T-helper 1 cell (primary cell): ENCODE results near the gene SDK1.

Experiments used
- DNase-seq, 5 donors: peaks; one replicate each; pipeline ENCODE4 v3.0.0-alpha.2; 2012 to 2020

SDK1 gene

DNA sequence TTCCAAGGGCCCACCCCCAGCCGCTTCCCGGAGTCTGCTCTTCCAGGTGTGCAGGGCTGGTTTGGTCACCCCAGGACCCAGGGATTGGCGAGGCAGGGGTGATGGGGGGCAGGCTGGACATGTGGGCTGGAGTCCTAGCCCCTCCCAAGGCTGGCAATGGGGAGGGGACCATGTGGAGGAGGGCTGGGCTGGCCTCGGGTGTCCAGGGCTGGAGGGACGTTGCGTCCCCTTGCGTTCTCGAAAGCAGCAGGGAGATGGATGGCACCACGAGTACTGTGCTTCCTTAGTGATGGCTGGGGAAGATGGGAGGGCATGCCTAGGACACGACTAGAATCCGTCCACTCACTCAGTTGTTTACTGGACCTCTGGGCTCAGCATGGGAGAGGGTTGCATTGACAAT, 848.6 kb downstream of the SDK1 start:
- DNase-seq = no peak

DNA sequence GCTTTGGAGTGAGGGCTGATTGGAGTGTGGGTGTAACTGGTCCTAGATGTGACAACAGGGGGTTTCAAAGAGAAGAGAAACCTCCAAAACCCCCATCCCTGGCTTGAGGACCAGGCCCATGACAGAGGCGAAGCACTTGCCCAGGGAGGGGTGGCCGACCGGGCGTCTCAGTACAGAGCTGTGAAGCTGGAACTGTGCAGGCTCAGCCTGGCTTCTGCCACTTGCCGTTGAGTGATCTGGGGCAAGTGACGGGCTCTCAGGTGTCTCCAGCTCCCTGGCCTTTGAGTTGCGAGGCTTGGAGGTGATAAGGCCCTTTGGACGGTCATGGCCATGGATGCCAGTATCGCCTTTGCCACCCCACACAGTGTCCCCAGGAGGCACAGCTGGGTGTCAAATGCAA, 849.7 kb downstream of the SDK1 start:
- no peak for DNase-seq

DNA sequence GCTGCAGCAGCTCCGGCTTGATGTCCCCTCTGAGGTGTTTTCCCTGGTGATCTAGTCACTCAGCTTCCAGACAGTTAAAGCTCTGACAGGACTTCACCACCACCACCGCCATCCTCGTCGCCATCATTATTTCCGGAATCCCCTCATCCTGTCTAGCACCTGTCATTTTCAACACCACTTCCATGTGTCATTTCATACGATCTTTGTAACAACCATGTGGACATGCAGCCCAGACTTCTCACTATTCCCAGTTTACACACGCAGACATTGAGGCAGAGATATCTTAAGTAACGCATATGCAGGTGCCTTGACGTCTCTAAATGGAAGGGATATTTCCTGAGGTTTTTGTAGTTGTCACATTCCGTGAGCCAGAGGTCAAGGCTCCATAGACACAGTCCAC, 850.5 kb downstream of the SDK1 start:
- no peak for DNase-seq

DNA sequence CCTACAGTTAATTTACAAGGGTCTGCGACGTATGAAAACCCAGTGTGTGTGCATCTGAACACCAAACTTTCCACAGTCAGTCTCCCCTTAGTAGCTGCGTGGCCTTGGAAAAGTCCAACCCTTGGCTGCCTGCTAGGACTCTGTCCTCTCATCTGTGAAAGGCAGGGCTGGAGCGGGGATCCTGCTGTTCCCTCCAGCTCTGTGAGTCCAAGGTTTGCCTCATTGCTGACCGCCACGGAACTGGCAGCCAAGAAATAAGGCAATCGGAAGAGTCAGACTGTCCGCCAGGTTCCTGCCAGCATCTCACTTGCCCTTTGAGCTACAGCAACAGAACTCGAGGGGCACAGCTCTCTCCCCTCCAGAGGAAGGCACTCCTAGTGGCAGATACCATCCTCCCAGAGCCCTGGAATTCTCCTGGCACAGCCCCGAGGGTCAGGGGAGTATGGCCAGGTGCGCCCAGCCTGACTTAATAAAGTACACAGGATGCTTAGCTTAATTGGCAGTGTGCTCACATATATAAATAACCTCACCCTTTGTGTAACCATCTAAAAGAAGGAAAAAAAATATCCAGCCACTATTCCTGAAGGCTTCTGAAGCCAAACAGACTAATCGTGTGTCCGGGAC, 851.0 kb downstream of the SDK1 start:
- DNase-seq = no peak

DNA sequence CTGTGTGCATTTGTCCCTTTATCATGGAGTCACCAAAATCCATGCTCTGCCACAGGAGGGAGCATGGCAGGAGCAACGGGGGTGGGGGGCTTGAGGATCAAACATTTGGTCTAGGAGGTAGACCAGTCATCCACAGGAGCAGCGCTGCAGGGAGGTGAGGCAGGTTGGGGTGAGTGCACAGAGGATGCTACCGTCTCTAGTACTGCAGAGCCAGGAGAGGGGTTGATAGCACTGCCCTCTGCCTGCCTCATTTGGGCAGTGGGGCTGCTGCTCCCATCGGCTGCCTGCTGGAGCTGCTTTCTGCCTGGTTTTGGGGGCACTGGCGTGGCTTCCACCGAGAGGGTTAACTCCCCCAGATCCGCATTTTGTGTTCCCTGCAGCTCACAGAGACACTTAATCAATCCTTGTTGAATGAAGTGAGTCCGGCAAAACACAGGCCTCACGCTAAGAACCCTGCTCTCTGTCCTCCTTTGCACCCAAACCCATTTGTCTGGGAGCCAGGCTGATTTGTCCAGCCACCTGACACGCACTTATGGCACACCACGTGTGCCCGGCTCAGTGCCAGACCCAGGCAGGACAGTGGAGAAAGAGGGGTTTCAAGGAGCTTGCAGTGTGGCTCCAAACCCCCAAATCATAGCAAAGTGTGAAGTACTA, 854.0 kb downstream of the SDK1 start:
- no peak for DNase-seq

DNA sequence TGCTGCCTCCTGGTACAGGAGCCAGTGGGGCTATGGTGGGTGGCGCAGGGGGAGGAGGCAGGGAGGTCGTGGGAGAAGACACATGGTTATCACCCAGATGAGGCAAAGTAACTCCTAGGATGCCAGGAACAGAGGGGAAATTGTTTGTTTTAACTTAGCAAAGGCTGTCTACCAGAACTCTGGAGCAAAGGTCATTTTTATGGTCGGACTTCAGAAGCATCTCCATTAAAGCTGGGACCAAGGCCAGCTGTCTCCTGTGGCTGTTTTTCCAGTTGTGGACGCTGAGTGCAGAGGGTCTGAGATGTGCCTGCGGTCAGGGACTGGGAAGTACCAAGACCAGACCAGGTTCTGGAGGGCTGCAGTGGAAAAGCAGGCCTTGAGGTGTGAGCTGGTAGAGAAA, 855.1 kb downstream of the SDK1 start:
- DNase-seq = no peak

DNA sequence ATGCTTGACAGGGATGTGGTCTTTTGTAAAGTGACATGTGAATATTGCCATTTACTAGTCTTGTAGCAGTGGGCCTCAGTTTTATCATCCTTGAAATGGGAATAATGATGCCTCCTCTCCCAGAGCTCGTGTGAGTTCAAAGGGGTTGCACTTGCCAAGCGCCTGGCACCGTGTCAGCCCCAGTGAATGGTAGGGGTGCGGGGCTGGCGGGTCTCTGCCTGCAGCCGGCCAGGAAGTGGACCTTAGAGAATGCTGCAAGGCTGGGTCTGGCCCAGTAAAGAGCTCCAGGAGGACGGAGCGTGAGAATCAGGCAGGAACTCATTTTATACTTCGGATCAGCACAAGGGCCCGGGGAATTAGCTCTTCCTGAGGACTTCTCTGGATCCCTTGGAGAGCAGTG, 856.6 kb downstream of the SDK1 start:
- DNase-seq = no peak

DNA sequence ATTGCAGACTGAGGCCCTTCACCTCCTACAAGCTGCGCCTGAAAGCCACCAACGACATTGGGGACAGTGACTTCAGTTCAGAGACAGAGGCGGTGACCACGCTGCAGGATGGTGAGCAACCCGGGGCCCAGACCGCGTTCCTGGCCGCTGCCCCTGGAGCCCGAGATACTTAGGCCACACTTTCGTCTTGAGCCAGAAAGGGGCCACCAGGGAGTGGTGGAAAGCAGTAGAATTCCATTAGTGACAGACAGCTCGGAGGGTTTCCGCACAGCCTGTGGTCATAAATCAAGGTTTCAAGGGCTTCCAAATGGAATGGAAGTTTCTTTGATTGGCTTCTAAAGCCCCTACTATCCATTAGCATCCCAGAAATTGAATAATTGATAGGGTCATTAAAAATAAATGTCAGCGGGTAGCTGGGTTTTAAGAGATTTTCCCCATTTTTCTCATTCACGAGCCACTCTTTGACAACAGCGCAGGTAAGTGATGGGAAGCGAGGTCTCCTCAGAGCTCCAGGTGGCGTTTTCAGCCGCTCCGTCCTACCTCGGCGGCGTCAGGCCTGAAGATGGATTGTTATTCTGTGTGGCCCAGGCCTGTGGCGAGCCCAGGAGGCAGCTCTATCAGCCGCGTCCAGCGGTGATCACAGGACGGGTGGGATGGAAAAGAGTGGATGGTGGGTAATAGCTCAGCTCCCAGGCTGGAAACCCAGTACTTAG, 857.5 kb downstream of the SDK1 start:
- no peak for DNase-seq

DNA sequence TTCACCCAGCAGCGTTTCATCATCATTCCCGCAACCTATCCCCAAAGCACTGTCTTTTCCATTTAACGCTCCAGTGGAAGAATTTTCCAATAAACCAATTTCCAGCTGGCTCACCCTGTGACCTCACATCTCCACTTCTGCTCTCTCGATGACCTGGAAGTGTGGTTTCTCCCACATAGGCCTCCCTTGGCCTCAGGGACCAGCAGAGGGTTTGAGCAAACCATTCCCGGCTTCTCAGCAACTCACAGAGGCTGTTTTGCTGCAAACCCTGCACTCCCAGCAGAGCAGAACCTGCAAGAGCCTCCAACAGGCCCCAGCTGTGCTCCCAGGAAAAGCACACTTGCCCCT, 858.1 kb downstream of the SDK1 start:
- no peak for DNase-seq

DNA sequence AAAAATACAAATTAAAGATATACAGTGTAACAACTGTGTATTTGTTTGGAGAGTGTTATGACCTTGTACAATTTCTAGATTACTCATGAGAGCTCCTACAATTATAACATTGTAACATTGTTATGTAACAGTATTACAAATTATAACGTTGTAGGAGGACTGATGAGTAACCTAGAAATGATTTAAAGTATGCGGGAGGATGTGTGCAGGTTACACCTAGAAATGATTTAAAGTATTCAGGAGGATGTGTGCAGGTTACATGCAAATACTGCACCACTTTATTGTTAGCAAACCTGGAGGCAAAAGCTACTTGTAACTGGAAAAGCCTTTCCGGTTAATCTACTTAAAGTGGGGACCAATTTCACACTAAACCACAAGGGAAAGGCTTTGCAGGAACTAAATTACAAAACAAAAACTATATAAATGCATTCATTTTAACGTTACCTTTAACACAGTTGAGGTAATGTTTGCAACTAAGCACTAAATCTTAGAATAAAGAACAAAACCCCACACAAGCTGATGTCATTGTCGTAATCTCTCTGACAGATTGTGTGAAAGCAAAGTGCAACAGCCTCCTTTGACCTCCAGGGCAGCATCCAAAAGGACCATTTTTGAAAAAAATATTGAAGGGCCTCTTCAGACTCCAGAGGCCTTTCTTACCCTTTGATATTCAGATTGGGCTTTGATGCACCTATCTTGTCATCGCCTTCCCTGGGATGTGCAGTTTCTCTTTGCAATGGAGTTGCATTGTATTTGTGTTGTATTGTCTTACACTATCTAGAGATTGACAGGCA, 858.9 kb downstream of the SDK1 start:
- no peak for DNase-seq

DNA sequence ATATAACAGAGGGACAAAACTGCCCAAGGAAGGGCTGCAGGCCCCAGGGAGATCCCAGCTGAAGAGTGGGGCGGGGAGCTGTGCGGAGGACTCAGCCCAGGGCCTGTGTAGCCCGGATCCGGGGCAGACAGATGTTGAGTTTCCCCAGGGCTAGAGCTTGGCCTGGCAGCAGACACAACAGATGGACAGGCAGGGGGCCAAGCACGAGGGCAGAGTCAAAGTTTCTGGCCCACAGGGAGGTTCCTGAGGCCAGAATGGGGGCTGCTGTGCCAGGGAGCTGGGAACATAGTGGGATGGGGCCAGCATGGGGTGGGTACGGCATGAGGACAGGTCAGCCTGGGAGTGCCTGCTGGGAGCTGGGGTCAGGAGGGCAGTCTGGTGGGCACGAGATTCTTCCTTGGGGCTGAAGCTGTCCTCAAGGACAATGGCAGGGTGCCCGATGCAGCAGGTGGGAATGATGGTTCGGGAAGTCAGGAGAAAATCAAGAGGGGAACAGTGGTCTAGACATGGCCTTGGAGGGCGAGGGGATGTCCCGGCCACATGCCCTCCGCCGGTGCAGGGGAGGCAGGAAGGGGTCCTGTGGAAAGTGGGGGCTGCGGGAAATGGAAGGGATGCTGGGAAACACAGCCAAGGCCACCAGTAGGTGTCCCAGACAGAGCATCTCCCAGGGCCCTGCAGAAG, 862.0 kb downstream of the SDK1 start:
- no peak for DNase-seq

DNA sequence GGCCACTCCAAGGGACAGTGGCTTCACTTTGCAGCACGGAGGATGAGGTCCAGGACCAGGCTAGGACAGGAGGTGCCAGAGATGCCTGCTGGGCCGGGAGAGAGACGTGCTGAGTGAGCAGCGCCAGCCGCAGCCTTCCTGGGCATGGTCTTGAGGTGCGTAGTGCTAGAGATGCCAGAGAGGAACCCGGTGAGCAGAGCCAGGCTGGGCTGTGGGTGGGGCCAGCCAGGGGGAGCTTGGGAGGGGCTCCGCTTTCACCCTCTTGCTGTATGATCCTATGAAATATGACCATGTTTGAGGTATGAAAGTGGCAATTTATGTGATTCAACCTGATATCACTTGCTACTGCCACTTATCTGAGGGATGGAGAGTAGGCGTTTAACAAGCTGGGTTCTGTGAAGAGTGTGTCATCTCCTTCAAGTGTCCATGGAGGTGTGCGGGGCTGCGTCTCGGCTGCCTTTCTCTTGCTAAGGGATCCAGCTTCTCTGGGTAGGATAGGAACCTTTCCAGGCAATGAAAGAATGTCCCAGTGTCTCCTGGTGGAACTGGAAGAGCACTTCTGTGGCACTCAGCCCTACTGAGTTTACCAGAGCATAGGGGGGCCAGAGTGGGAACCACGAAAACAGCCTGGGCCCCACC, 862.6 kb downstream of the SDK1 start:
- DNase-seq = no peak

DNA sequence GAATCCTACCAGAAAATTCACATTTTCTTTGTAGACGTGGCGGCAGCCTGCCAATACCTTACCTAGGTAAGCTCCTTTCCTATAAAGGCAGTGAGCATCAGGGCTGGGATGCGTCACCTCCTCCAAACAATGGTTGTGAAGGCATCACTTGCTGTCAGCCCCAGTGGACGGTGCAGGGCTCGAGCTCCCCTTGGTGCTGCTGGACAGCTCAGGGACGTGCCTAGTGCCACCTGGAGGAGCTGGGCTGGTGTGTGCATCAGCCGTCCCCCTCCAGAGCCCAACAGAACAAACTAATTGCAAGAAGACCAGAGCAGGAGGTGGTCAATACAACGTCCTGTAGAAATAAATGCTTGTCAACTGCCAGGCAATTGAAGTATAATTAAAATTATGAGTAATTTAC, 863.5 kb downstream of the SDK1 start:
- DNase-seq = no peak

DNA sequence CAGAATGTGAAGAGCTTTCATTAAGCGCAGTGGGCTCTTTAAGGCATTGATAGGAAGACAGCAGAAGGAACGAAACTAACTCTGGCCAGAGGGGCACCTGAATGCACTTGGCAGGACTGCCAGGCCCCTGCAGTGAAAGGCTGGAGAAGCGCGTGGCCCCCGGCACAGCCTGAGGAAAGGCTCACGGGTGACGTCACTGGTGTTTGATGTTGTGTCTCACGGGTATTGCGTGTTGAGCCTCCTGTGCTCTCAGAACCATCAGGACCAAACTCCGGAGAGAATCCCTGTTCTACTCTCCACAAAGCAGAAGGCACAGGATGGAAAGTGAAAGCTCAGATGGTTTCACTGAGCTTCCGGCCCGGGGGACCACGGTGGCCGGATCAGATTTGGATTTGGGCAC, 865.3 kb downstream of the SDK1 start:
- DNase-seq = no peak

DNA sequence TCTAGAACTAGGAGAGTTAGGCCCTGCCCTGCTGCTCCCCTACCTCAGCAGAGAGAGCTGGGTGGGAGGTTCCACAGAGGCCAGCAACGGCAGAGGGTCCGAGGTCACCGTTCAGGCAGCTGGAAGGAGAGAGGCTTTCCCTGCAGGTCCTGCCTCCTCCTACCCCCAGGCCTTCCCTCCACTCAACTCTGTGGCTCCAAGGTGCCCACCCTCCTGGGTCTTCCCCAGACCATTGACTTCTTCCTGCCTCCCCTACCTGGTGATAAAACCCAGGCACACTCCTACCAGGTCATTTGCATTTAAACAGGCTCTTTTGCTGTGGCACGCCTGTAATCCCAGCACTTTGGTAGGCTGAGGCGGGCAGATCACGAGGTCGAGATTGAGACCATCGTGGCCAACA, 865.8 kb downstream of the SDK1 start:
- no peak for DNase-seq

DNA sequence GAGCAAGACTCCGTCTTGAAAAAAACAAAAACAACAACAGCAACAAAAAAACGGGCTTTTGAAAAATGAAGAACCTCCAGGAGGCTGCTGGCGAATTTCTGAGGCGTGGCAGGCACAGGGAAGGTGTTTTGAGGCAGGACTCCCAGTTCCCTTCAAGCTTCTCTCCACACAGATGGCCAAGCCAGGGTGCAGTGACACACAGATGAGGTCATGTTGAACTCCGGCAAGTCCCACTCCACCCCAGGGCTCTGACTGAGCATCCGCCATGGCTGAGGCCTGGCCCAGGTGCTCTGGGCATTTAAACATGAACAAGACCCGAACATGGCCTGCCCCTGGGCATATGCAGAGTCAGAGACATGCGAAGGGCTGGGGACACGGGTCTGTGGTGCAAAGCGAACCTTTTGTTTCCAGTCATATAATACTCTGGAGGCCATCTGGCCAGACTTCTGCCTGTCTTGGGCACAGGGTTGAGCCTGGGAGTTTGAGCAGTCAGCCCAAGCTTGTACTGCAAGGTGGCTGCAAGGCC, 866.4 kb downstream of the SDK1 start:
- no peak for DNase-seq

DNA sequence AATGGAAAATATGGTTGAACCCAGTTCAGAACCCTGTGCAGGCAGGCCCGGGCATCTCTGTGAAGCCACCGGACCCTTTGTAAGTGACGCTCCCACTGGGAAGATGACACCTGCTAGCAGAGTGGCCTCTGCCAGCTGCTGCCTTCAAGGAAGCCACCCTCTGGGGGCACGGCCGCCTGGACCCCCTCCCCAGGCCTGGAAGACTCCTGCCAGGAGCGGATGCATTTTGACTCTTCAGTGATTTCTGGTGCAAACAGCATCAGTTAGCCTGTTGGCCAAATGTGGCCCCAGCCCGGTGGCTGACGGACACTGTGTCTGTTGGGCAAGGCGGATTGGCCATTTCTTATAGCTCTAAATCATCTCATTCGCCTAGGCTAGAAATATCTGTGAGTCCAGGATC, 867.0 kb downstream of the SDK1 start:
- no peak for DNase-seq

DNA sequence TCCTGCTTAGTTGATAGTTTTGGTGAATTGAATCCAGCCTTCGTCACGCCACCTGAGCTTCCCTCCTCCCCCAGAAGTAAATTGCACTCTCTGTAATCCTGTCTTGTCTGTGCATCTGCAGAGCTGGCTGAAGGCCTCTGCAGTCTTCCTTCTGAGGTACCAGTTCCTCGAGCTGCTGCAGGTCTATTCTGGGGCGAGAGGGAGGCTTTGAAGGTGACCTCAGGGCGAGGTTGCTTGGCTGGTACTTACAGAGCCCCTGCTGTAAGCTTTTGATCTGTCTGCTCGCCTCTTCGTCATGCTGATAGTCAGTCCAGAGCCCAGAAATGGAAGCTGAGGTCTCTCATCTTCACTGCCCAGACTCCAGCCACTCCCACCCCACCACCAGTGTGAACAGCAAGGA, 867.5 kb downstream of the SDK1 start:
- no peak for DNase-seq

DNA sequence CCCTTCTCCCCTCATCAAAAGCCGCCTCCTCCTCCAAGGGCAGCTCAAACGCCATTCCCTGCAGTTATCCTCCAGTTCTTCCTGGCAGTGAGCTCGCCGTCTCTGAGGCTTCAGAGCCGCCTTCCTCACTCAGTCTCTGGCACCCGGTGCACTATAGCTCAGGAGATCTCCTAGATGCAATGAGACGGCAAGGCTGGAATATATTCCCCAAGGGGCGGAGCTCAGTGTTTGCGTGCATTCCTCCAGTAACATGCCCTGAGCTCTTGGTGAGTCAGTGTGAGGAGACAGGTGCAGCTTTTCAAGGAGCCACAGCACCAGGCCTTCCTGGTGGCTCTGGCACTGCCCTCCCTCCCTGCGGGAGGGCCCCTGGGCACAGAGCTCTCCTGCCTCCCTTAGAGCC, 868.4 kb downstream of the SDK1 start:
- no peak for DNase-seq

DNA sequence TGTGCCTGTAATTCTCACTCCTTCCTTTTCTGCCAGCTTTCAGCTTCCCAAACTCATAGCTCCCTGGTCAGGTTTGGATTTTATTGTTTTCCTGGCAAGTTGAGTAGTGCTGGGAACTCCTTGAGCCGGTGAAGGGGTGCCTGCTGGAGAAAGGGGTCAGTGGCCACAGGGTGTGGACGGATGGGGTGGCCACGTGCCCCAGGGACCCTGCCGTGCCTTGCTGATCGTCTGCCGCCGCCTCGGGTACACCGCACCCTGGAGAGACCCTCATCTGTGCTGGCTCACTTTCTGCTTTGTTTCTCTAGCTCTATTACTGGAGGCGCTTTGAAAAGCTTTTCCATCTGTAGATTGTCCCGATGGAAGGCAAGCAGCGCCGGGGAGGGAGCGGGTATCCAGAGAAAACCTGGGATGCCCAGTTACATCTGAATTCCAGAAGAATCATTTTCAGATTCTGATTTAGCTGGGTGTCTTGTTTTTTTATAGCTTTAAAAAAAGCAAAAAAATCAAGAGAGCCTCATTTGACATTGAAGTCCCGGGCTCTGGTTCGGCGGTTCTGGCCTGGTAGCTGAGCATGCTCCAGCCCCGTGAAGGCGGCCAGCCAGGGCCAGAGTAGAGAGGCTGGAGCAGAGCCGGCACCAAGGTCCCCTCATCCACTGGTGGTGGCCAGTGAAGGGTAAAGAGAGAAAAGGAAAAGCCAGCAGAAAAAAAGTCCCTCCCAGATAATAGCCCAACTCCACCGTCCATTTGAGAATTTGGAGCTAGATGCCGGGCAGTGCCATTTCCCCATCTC, 870.1 kb downstream of the SDK1 start:
- no peak for DNase-seq

DNA sequence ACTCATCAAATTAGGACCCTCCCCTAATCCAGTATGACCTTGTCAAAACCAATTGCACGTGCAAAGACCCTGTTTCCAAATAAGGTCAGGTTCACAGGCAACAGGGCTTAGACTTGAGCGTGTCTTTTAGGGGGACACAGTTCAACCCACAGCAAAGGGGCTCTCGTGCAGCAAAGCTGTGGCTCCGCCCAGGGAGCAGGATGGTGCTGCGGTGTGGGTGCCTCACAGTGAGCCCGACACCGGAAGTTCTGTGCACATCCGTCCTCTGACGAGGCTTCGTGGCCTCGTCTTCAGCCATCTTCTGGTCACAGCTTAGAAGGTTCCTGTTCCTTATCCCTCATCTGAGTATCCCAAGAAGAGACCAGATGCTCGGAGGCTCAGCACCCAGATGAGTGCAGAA, 871.8 kb downstream of the SDK1 start:
- DNase-seq = no peak

DNA sequence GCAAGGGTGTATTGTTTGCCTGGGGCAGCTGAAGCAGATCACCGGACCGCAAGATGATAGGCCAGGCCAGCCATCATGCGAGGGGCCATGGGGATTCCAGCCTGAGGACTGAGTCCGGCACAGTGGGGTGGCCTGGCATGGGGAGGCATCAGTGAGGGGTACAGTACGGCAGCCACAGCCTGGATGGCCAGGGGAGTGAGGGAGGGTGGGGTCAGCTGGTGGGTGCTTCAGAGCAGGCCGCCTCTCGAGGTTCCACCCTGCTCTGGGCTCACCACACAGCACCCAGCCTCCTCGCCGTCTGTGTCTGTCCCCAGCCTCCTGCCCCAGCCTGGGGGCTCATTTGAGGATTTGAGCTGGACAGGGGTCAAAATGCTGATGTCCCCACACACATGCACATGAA, 872.6 kb downstream of the SDK1 start:
- no peak for DNase-seq
